Loucy (cell line): ENCODE measurements around the gene GREB1.

Experiments
- CTCF ChIP-seq: fragments of 200-600 bp; sonication (generic); conservative IDR thresholded peaks from 2 replicates; pipeline ENCODE4 v1.5.1; 2014; ENCODE audit warnings: mild to moderate bottlenecking, antibody characterized with exemption, low read length
- EZH2phosphoT487 ChIP-seq: fragments of 200-600 bp; IDR thresholded peaks from 2 replicates; pipeline ENCODE4 v1.6.1; 2018; ENCODE audit warnings: antibody characterized with exemption, mild to moderate bottlenecking, moderate library complexity, borderline replicate concordance

- TF ChIP-seq CTCF = no peak
- TF ChIP-seq EZH2phosphoT487 = no peak
Measured at GRCh38 chr2:11691076-11691660, 157.3 kb downstream of the GREB1 start.
